HT-29 (cell line): ENCODE measurements around the gene ADGRE1. TPM values are rescaled to one million over a fixed set of nuclear protein-coding genes. Genes with fewer than 3 reads are reported as not detected.
"Not testable (repeated sequence)": the region's sequence is repeated elsewhere in the genome, so short reads cannot be mapped to it uniquely, and the experiment has no call there.

ENCODE experiments used
- DNase-seq: peaks from one replicate; pipeline ENCODE4 v3.0.0-alpha.2; 2015; ENCODE audit warnings: low spot score
- total RNA-seq: library from RNA; depleted of rRNA; stranded (reverse); fragments of >200 nt; shearing (Covaris generic); gene quantifications from 2 replicates; pipeline ENCODE4 v1.2.3, GENCODE V29; 2014; rRNA removed

ADGRE1 gene, protein sequence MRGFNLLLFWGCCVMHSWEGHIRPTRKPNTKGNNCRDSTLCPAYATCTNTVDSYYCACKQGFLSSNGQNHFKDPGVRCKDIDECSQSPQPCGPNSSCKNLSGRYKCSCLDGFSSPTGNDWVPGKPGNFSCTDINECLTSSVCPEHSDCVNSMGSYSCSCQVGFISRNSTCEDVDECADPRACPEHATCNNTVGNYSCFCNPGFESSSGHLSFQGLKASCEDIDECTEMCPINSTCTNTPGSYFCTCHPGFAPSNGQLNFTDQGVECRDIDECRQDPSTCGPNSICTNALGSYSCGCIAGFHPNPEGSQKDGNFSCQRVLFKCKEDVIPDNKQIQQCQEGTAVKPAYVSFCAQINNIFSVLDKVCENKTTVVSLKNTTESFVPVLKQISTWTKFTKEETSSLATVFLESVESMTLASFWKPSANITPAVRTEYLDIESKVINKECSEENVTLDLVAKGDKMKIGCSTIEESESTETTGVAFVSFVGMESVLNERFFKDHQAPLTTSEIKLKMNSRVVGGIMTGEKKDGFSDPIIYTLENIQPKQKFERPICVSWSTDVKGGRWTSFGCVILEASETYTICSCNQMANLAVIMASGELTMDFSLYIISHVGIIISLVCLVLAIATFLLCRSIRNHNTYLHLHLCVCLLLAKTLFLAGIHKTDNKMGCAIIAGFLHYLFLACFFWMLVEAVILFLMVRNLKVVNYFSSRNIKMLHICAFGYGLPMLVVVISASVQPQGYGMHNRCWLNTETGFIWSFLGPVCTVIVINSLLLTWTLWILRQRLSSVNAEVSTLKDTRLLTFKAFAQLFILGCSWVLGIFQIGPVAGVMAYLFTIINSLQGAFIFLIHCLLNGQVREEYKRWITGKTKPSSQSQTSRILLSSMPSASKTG
- total RNA-seq, result not detected in 2 replicates

- DNase-seq, result no peak
Measured at GRCh38 chr19:6887316-6887715, at the start of gene ADGRE1. Gene ADGRE1, plus strand, starts transcription at chr19:6887579. Its CDS starts 30 bp downstream, at chr19:6887609.

GRCh38 chr19:6838062-6838655 lies 49.2 kb upstream of the ADGRE1 start:
- DNase-seq, result no peak

- DNase-seq, result no peak
Measured at GRCh38 chr19:6842871-6843607, 44.3 kb upstream of the ADGRE1 start.

GRCh38 chr19:6847828-6848200 lies 39.6 kb upstream of the ADGRE1 start:
- DNase-seq, result no peak

DNA sequence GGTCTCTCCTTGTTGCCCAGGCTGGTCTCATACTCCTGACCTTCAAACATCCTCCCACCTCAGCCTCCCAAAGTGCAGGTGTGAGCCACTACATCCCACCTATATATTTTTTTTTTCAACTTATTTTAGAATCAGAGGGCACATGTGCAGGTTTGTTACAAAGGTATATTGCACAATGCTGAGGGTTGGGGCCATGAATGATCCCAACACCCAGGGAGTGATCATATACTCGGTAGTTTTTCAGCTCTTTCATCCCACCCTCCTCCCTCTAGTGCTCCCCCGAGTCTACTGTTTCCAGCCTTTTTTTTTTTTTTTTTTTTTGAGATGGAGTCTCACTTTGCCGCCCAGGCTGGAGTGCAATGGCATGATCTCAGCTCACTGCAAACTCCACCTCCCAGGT lies 38.4 kb upstream of the ADGRE1 start:
- no peak for DNase-seq

- no peak for DNase-seq
Measured at GRCh38 chr19:6849876-6850275, 37.5 kb upstream of the ADGRE1 start.

DNA sequence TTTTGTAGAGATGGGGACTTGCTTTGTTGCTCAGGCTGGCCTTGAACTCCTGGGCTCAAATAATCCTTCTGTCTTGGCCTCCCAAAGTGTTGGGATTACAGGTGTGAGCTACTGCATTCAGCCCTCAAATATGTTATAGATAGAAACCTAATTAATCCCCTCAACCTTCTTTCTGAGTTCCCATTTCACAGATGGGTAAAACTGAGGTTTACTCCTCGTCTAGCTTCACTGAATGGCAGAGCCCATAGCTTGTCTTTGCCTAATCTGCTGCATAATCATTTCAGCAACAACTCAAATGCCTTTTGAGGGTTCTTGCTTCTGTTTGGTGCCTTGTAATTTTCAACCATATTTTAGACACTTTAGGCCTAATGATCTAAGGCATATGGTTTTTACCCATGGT lies 36.0 kb upstream of the ADGRE1 start:
- no peak for DNase-seq

DNA sequence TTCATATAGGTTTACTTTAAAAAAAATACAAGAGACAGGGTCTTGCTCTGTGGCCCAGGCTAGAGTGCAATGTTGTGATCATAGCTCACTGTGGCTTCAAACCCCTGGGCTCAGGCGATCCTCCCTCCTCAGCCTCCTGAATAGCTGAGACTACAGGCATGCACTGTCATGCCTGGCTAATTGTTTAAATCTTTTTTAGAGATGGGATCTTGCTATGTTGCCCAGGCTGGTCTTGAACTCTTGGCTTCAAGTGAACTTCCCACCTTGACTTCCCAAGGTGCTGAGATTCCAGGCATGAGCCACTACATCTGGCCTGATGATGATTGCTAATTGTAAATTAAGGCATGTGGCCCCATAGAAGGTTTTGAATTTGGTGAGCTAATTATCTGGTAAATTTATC lies 35.4 kb upstream of the ADGRE1 start:
- no peak for DNase-seq

DNA sequence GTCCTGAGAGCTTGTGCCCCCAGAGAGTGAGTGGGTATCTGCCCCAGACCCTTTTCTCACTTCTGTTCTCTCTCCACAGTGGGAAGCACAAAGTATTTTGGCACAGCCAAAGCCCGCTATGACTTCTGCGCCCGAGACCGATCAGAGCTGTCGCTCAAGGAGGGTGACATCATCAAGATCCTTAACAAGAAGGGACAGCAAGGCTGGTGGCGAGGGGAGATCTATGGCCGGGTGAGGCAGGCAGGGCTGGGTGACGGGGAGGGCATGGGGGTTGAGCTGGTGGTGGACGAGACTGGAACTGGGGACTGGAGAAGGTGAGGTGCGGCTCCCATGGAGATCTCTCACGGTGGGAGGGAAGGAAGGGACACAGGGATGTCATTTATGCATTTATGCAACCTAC lies 33.5 kb upstream of the ADGRE1 start:
- no peak for DNase-seq

DNA sequence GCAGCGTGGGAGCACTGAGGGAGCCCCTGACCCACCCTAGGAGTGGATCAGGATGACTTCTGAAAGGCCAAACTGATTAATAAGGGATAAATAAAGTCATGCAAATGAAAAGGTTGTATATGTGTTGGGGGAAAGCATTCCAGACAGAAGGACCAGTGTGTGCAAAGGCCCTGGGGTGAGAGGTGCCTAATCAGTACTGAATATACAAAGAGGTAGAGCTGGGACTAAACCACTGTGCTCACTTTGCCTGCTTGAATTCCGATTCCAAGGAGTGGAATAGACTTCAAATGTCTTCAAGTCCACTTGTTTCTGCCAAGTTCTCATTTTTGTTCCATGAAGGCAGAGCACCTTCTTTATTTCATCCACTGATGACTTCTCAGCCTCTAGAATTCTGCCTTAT lies 32.6 kb upstream of the ADGRE1 start:
- DNase-seq, result no peak

DNA sequence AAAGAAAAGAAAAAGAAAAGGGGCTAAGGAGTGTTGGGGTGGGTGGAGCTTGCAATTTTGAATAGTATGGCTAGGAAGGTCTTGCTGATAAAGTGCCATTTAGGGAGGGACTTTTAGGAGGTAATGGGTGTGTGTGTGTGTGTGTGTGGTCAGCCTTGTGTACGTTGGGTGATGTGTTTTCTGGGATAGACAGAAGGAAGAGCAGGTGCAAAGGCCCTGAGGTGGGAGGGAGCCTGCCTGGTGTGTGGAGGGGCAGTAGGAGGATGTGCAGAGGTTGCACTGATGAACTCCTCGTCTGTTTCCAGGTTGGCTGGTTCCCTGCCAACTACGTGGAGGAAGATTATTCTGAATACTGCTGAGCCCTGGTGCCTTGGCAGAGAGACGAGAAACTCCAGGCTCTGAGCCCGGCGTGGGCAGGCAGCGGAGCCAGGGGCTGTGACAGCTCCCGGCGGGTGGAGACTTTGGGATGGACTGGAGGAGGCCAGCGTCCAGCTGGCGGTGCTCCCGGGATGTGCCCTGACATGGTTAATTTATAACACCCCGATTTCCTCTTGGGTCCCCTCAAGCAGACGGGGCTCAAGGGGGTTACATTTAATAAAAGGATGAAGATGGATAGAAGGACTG lies 30.5 kb upstream of the ADGRE1 start:
- no peak for DNase-seq

GRCh38 chr19:6861683-6862286 lies 25.6 kb upstream of the ADGRE1 start:
- DNase-seq, result no peak

DNA sequence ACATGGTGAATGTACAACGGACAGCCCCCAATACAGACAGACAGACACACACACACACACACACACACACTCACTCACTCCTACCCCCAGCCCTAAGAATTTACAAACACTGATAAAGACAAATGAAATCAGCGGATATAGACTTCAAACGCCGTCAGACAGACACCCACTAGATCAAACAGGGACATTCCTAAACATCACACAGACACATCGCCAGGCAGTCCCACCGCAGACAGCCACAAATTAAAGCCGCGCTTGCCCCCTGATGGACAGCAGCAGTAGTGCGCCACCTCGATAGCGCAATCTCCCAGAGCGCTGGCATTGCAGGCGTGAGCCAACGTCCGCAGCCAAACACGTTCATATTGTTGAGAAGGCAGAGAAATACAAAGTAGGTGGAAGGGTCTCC lies 24.7 kb upstream of the ADGRE1 start:
- peak; percentile 81 for DNase-seq

- no peak for DNase-seq
Measured at GRCh38 chr19:6864325-6864940, 22.9 kb upstream of the ADGRE1 start.

GRCh38 chr19:6865849-6866248 lies 21.5 kb upstream of the ADGRE1 start:
- DNase-seq, result no peak

GRCh38 chr19:6866741-6867151 lies 20.6 kb upstream of the ADGRE1 start:
- no peak for DNase-seq

- no peak for DNase-seq
Measured at GRCh38 chr19:6868351-6868750, 19.0 kb upstream of the ADGRE1 start.

GRCh38 chr19:6869151-6869882 lies 18.1 kb upstream of the ADGRE1 start:
- not testable (repeated sequence) for DNase-seq

DNA sequence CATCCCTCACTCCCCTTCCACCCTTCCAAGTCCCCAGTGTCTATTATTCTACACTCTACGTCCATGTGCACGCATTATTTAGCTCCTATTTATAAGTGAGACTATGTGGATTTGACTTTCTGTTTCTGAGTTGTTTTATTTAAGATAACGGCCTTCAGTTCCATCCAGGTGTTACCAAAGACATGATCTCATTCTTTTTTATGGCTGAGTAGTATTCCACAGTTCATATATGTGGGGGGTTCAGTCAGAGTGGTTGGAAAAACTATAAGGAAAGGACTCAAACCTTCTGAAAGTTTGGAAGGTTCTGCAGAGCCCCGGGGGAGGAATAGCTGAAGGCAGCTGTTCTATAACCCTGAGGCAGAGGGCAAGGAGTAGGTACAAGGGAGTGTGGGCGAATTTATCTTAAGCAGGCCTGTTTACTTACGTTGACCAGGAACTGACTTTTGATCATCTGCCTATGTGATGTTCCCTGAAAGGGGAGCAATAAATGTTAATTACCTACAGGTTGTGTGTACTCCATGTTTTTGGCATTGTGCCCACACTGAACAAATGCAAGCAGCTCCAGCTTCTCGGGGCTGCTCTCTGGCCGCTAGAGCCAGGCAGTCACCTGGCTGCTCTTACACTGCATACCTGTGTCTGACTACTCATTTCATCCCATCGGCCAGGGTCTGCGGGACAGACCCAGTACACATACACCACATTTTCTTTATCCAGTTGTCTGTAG lies 13.5 kb upstream of the ADGRE1 start:
- no peak for DNase-seq
